Fibroblast of peridontal ligament (primary cell): ENCODE measurements around the gene NASP.

Source experiments
- DNase-seq: peaks from one replicate; pipeline ENCODE4 v3.0.0-alpha.2; 2010; ENCODE audit errors: extremely low read depth

The NASP gene

GRCh38 chr1:45667321-45668111 lies 83.7 kb downstream of the NASP start:
- DNase-seq = no peak
